GM12878 (cell line): ENCODE data around the gene ANAPC2.

ENCODE experiments used
- NFYB ChIP-seq: IDR thresholded peaks from 2 replicates; pipeline ENCODE4 v1.6.1; 2011; ENCODE audit warnings: low read depth, mild to moderate bottlenecking, low read length, improper control_type of control experiment, moderate library complexity; ENCODE audit not compliant: insufficient read depth
- ZNF384 ChIP-seq: IDR thresholded peaks from 2 replicates; pipeline ENCODE4 v1.6.1; 2012; ENCODE audit warnings: low read depth, mild to moderate bottlenecking, low read length, improper control_type of control experiment, borderline replicate concordance
- TF ChIP-seq, protein P1 (sequence below), 3 experiments: IDR thresholded peaks in 2 of 3; conservative IDR thresholded peaks in 1 of 3; 2 replicates each; pipeline ENCODE4 v1.5.1; 2011; ENCODE audit warnings: low read depth in 3 of 3, low read length in 3 of 3, mild to moderate bottlenecking in 3 of 3, control low read depth in 2 of 3, moderate library complexity in 2 of 3, inconsistent platforms in 1 of 3, mixed read lengths in 1 of 3; ENCODE audit not compliant: control insufficient read depth in 2 of 3, insufficient read depth in 1 of 3; ENCODE audit errors: extremely low read depth in 1 of 3

- TF ChIP-seq NFYB: no peak
- TF ChIP-seq ZNF384: no peak
- TF ChIP-seq, protein P1, sequence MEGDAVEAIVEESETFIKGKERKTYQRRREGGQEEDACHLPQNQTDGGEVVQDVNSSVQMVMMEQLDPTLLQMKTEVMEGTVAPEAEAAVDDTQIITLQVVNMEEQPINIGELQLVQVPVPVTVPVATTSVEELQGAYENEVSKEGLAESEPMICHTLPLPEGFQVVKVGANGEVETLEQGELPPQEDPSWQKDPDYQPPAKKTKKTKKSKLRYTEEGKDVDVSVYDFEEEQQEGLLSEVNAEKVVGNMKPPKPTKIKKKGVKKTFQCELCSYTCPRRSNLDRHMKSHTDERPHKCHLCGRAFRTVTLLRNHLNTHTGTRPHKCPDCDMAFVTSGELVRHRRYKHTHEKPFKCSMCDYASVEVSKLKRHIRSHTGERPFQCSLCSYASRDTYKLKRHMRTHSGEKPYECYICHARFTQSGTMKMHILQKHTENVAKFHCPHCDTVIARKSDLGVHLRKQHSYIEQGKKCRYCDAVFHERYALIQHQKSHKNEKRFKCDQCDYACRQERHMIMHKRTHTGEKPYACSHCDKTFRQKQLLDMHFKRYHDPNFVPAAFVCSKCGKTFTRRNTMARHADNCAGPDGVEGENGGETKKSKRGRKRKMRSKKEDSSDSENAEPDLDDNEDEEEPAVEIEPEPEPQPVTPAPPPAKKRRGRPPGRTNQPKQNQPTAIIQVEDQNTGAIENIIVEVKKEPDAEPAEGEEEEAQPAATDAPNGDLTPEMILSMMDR (IDR thresholded peaks at IDR 0.05 in 2 of 3, conservative IDR thresholded peaks at IDR 0.05 in 1 of 3; ENCODE audit: control insufficient read depth in 2 of 3, extremely low read depth in 1 of 3, insufficient read depth in 1 of 3, low read depth in 3 of 3, low read length in 3 of 3): no peak
Observed at GRCh38 chr9:137228968-137229896, 40.9 kb upstream of the ANAPC2 start.
